ENCODE data around the gene LUZP4. TPM values are rescaled to one million over a fixed set of nuclear protein-coding genes. Genes with fewer than 3 reads are reported as not detected.

Gene LUZP4
- total RNA-seq: not detected
- not detected for polyA plus RNA-seq

- Mint-ChIP-seq H3K9me3 (peaks cover 0 to 8% (median 2%) of the 10 kb centered on the region in 7 donors), H3K27me3 (no peaks in the 10 kb centered on the region)
Observed at GRCh38 chrX:115289465-115289864, at the start of gene LUZP4. LUZP4 (plus strand) TSS chrX:115289715; CDS start chrX:115289760, 45 bp downstream.

GRCh38 chrX:115251458-115252233 lies 37.9 kb upstream of the LUZP4 start:
- H3K4me1 ChIP-seq (ENCODE audit: control insufficient read depth, insufficient read depth, low read length, poor library complexity, severe bottlenecking): no peaks in the 10 kb centered on the region
- H3K27me3 Mint-ChIP-seq: no peaks in the 10 kb centered on the region
- ATAC-seq (ENCODE audit: low read depth in 2 of 2) (no peak), DNase-seq (no peak)
- H3K4me3 Mint-ChIP-seq: no peak overlapping the region
- no peak overlapping the region for H3K27ac Mint-ChIP-seq
- H3K9me3 ChIP-seq (ENCODE audit: control insufficient read depth in 2 of 2, low read length in 2 of 2): no peaks in the 10 kb centered on the region
- H3K36me3 Mint-ChIP-seq: no peaks in the 10 kb centered on the region
- H3K4me1 Mint-ChIP-seq: no peaks in the 10 kb centered on the region
- H3K9me3 Mint-ChIP-seq: peaks cover 0 to 4% (median 2%) of the 10 kb centered on the region in 7 donors
- H3K4me3 ChIP-seq (ENCODE audit: low read depth, low read length): no peak overlapping the region
- no peaks in the 10 kb centered on the region for H3K36me3 ChIP-seq (ENCODE audit: control insufficient read depth, insufficient read depth, low read length)
- no peaks in the 10 kb centered on the region for H3K27me3 ChIP-seq (ENCODE audit: control insufficient read depth, insufficient read depth, low read length)
- no peak overlapping the region for H3K27ac ChIP-seq (ENCODE audit: insufficient read depth, low read length, poor library complexity, severe bottlenecking)

More at GRCh38 chrX:115289465-115289864, at the start of gene LUZP4:
- Mint-ChIP-seq H3K27ac (no peak within 1 kb of the TSS), H3K4me1 (no peaks in the 10 kb centered on the region), H3K4me3 (no peak within 1 kb of the TSS), H3K36me3 (no peaks in the 10 kb centered on the region)
- H3K27me3 ChIP-seq (ENCODE audit: control insufficient read depth, insufficient read depth, low read length): no peaks in the 10 kb centered on the region
- DNase-seq (no peak), ATAC-seq (ENCODE audit: low read depth in 2 of 2) (no peak)
- no peak within 1 kb of the TSS for H3K27ac ChIP-seq (ENCODE audit: insufficient read depth, low read length, poor library complexity, severe bottlenecking)
- H3K4me3 ChIP-seq (ENCODE audit: low read depth, low read length): no peak within 1 kb of the TSS
- H3K4me1 ChIP-seq (ENCODE audit: control insufficient read depth, insufficient read depth, low read length, poor library complexity, severe bottlenecking): no peaks in the 10 kb centered on the region
- H3K36me3 ChIP-seq (ENCODE audit: control insufficient read depth, insufficient read depth, low read length): no peaks in the 10 kb centered on the region
- H3K9me3 ChIP-seq (ENCODE audit: control insufficient read depth in 2 of 2, low read length in 2 of 2): no peaks in the 10 kb centered on the region

- no peaks in the 10 kb centered on the region for H3K4me1 ChIP-seq (ENCODE audit: control insufficient read depth, insufficient read depth, low read length, poor library complexity, severe bottlenecking)
- H3K4me3 ChIP-seq (ENCODE audit: low read depth, low read length): no peak overlapping the region
Observed at GRCh38 chrX:115255003-115255402, 34.5 kb upstream of the LUZP4 start.

GRCh38 chrX:115257711-115258110 lies 31.8 kb upstream of the LUZP4 start:
- Mint-ChIP-seq H3K36me3 (no peaks in the 10 kb centered on the region), H3K27me3 (no peaks in the 10 kb centered on the region), H3K27ac (no peak overlapping the region), H3K4me3 (no peak overlapping the region), H3K9me3 (peaks cover 0 to 6% (median 0%) of the 10 kb centered on the region in 7 donors), H3K4me1 (no peaks in the 10 kb centered on the region)
- H3K27ac ChIP-seq (ENCODE audit: insufficient read depth, low read length, poor library complexity, severe bottlenecking): no peak overlapping the region
- ATAC-seq (ENCODE audit: low read depth in 2 of 2): no peak
- no peaks in the 10 kb centered on the region for H3K4me1 ChIP-seq (ENCODE audit: control insufficient read depth, insufficient read depth, low read length, poor library complexity, severe bottlenecking)
- no peaks in the 10 kb centered on the region for H3K36me3 ChIP-seq (ENCODE audit: control insufficient read depth, insufficient read depth, low read length)
- no peak overlapping the region for H3K4me3 ChIP-seq (ENCODE audit: low read depth, low read length)
- H3K27me3 ChIP-seq (ENCODE audit: control insufficient read depth, insufficient read depth, low read length): no peaks in the 10 kb centered on the region
- DNase-seq: no peak
- no peaks in the 10 kb centered on the region for H3K9me3 ChIP-seq (ENCODE audit: control insufficient read depth in 2 of 2, low read length in 2 of 2)

More at GRCh38 chrX:115255003-115255402, 34.5 kb upstream of the LUZP4 start:
- Mint-ChIP-seq H3K4me3 (no peak overlapping the region), H3K4me1 (no peaks in the 10 kb centered on the region), H3K27ac (no peak overlapping the region), H3K36me3 (no peaks in the 10 kb centered on the region), H3K27me3 (no peaks in the 10 kb centered on the region), H3K9me3 (peaks cover 0 to 4% (median 0%) of the 10 kb centered on the region in 7 donors)
- no peaks in the 10 kb centered on the region for H3K36me3 ChIP-seq (ENCODE audit: control insufficient read depth, insufficient read depth, low read length)
- DNase-seq (no peak), ATAC-seq (ENCODE audit: low read depth in 2 of 2) (no peak)
- no peaks in the 10 kb centered on the region for H3K9me3 ChIP-seq (ENCODE audit: control insufficient read depth in 2 of 2, low read length in 2 of 2)
- H3K27me3 ChIP-seq (ENCODE audit: control insufficient read depth, insufficient read depth, low read length): no peaks in the 10 kb centered on the region
- no peak overlapping the region for H3K27ac ChIP-seq (ENCODE audit: insufficient read depth, low read length, poor library complexity, severe bottlenecking)

GRCh38 chrX:115259238-115259875 lies 30.2 kb upstream of the LUZP4 start:
- no peak overlapping the region for H3K4me3 ChIP-seq (ENCODE audit: low read depth, low read length)
- H3K27me3 ChIP-seq (ENCODE audit: control insufficient read depth, insufficient read depth, low read length): no peaks in the 10 kb centered on the region
- no peak overlapping the region for H3K27ac ChIP-seq (ENCODE audit: insufficient read depth, low read length, poor library complexity, severe bottlenecking)
- Mint-ChIP-seq H3K4me1 (no peaks in the 10 kb centered on the region), H3K9me3 (peaks cover 0 to 6% (median 0%) of the 10 kb centered on the region in 7 donors), H3K36me3 (no peaks in the 10 kb centered on the region), H3K27me3 (no peaks in the 10 kb centered on the region), H3K4me3 (no peak overlapping the region), H3K27ac (no peak overlapping the region)
- no peak for ATAC-seq (ENCODE audit: low read depth in 2 of 2)
- H3K4me1 ChIP-seq (ENCODE audit: control insufficient read depth, insufficient read depth, low read length, poor library complexity, severe bottlenecking): no peaks in the 10 kb centered on the region
- no peak for DNase-seq
- no peaks in the 10 kb centered on the region for H3K36me3 ChIP-seq (ENCODE audit: control insufficient read depth, insufficient read depth, low read length)
- no peaks in the 10 kb centered on the region for H3K9me3 ChIP-seq (ENCODE audit: control insufficient read depth in 2 of 2, low read length in 2 of 2)

GRCh38 chrX:115260330-115260729 lies 29.2 kb upstream of the LUZP4 start:
- no peak for ATAC-seq (ENCODE audit: low read depth in 2 of 2)
- no peaks in the 10 kb centered on the region for H3K4me1 Mint-ChIP-seq

GRCh38 chrX:115261148-115261547 lies 28.4 kb upstream of the LUZP4 start:
- Mint-ChIP-seq H3K27me3 (no peaks in the 10 kb centered on the region), H3K4me3 (no peak overlapping the region), H3K36me3 (no peaks in the 10 kb centered on the region), H3K9me3 (peaks cover 0 to 6% (median 0%) of the 10 kb centered on the region in 7 donors), H3K4me1 (no peaks in the 10 kb centered on the region), H3K27ac (no peak overlapping the region)
- H3K27ac ChIP-seq (ENCODE audit: insufficient read depth, low read length, poor library complexity, severe bottlenecking): no peak overlapping the region
- no peak overlapping the region for H3K4me3 ChIP-seq (ENCODE audit: low read depth, low read length)
- no peak for DNase-seq
- no peaks in the 10 kb centered on the region for H3K27me3 ChIP-seq (ENCODE audit: control insufficient read depth, insufficient read depth, low read length)
- no peak for ATAC-seq (ENCODE audit: low read depth in 2 of 2)
- H3K9me3 ChIP-seq (ENCODE audit: control insufficient read depth in 2 of 2, low read length in 2 of 2): no peaks in the 10 kb centered on the region
- no peaks in the 10 kb centered on the region for H3K36me3 ChIP-seq (ENCODE audit: control insufficient read depth, insufficient read depth, low read length)
- no peaks in the 10 kb centered on the region for H3K4me1 ChIP-seq (ENCODE audit: control insufficient read depth, insufficient read depth, low read length, poor library complexity, severe bottlenecking)

More at GRCh38 chrX:115260330-115260729, 29.2 kb upstream of the LUZP4 start:
- H3K36me3 ChIP-seq (ENCODE audit: control insufficient read depth, insufficient read depth, low read length): no peaks in the 10 kb centered on the region
- Mint-ChIP-seq H3K27ac (no peak overlapping the region), H3K4me3 (no peak overlapping the region), H3K27me3 (no peaks in the 10 kb centered on the region), H3K36me3 (no peaks in the 10 kb centered on the region), H3K9me3 (peaks cover 0 to 6% (median 0%) of the 10 kb centered on the region in 7 donors)
- H3K27me3 ChIP-seq (ENCODE audit: control insufficient read depth, insufficient read depth, low read length): no peaks in the 10 kb centered on the region
- H3K27ac ChIP-seq (ENCODE audit: insufficient read depth, low read length, poor library complexity, severe bottlenecking): no peak overlapping the region
- no peaks in the 10 kb centered on the region for H3K4me1 ChIP-seq (ENCODE audit: control insufficient read depth, insufficient read depth, low read length, poor library complexity, severe bottlenecking)
- no peak for DNase-seq
- no peaks in the 10 kb centered on the region for H3K9me3 ChIP-seq (ENCODE audit: control insufficient read depth in 2 of 2, low read length in 2 of 2)
- H3K4me3 ChIP-seq (ENCODE audit: low read depth, low read length): no peak overlapping the region
